IPS DF 6.9 (cell line): ENCODE measurements around the gene DIP2B.

ENCODE experiments used
- DNase-seq: peaks from one replicate; pipeline ENCODE4 v3.0.0-alpha.2; 2013; ENCODE audit warnings: low read depth, low spot score
- H3K27ac ChIP-seq: one replicate; pipeline ENCODE4 v1.5.1; 2013; ENCODE audit warnings: low read length, control low read depth
- H3K27me3 ChIP-seq: 2 replicates; pipeline ENCODE4 v1.6.1; 2013; ENCODE audit warnings: mild to moderate bottlenecking, low read length; ENCODE audit not compliant: control insufficient read depth, insufficient read depth
- H3K36me3 ChIP-seq: 2 replicates; pipeline ENCODE4 v1.6.1; 2013; ENCODE audit warnings: low read length; ENCODE audit not compliant: control insufficient read depth, insufficient read depth
- H3K4me1 ChIP-seq: 2 replicates; pipeline ENCODE4 v1.6.1; 2013; ENCODE audit warnings: low read length; ENCODE audit not compliant: control insufficient read depth, insufficient read depth
- H3K4me3 ChIP-seq: 2 replicates; pipeline ENCODE4 v1.5.1; 2013; ENCODE audit warnings: mild to moderate bottlenecking, low read length
- H3K9me3 ChIP-seq: 2 replicates; pipeline ENCODE4 v1.6.1; 2013; ENCODE audit warnings: low read length, inconsistent platforms; ENCODE audit not compliant: control insufficient read depth, insufficient read depth
- WGBS: extraction: QIAGEN DNeasy Blood & Tissue Kit; methylation state at CpG from one replicate; pipeline ENCODE4 v1.1.7; 2013; ENCODE audit warnings: mixed read lengths, missing lambda C conversion rate; ENCODE audit not compliant: insufficient read length, insufficient coverage; 5-methylcytosine and 5-hydroxymethylcytosine counted together

DIP2B gene

GRCh38 chr12:50650285-50650684 lies 145.5 kb downstream of the DIP2B start:
- Histone ChIP-seq H3K27ac (no peak overlapping the region), H3K4me3 (no peak overlapping the region), H3K4me1 (no peaks in the 10 kb centered on the region), H3K9me3 (no peaks in the 10 kb centered on the region), H3K27me3 (no peaks in the 10 kb centered on the region), H3K36me3 (no peaks in the 10 kb centered on the region)
- DNase-seq, result no peak
- no CpG with 5 or more reads among the region's 3 CpGs for WGBS

- no CpG with 5 or more reads among the region's 5 CpGs for WGBS
- H3K4me3 ChIP-seq, result no peak overlapping the region
- H3K4me1 ChIP-seq, result no peaks in the 10 kb centered on the region
- H3K36me3 ChIP-seq, result no peaks in the 10 kb centered on the region
- DNase-seq, result no peak
- no peak overlapping the region for H3K27ac ChIP-seq
- no peaks in the 10 kb centered on the region for H3K9me3 ChIP-seq
- no peaks in the 10 kb centered on the region for H3K27me3 ChIP-seq
Measured at GRCh38 chr12:50655374-50655921, 150.7 kb downstream of the DIP2B start.

GRCh38 chr12:50659260-50659659 lies 154.5 kb downstream of the DIP2B start:
- no peak overlapping the region for H3K27ac ChIP-seq
- H3K9me3 ChIP-seq, result no peaks in the 10 kb centered on the region
- no peak overlapping the region for H3K4me3 ChIP-seq
- DNase-seq, result no peak
- no peaks in the 10 kb centered on the region for H3K4me1 ChIP-seq
- H3K27me3 ChIP-seq, result no peaks in the 10 kb centered on the region
- WGBS, result no CpG with 5 or more reads among the region's 2 CpGs
- H3K36me3 ChIP-seq, result no peaks in the 10 kb centered on the region

- H3K4me1 ChIP-seq, result no peaks in the 10 kb centered on the region
- H3K36me3 ChIP-seq, result no peaks in the 10 kb centered on the region
- WGBS, result no CpG with 5 or more reads among the region's 6 CpGs
- no peaks in the 10 kb centered on the region for H3K9me3 ChIP-seq
- no peaks in the 10 kb centered on the region for H3K27me3 ChIP-seq
- H3K27ac ChIP-seq, result no peak overlapping the region
- no peak overlapping the region for H3K4me3 ChIP-seq
- no peak for DNase-seq
Measured at GRCh38 chr12:50659690-50660424, 155.1 kb downstream of the DIP2B start.

- no peak for DNase-seq
- Histone ChIP-seq H3K27me3 (no peaks in the 10 kb centered on the region), H3K4me3 (no peak overlapping the region), H3K27ac (no peak overlapping the region), H3K36me3 (no peaks in the 10 kb centered on the region), H3K9me3 (no peaks in the 10 kb centered on the region), H3K4me1 (no peaks in the 10 kb centered on the region)
- no CpG with 5 or more reads among the region's 2 CpGs for WGBS
Measured at GRCh38 chr12:50660425-50660822, 155.6 kb downstream of the DIP2B start.

- Histone ChIP-seq H3K36me3 (no peaks in the 10 kb centered on the region), H3K27me3 (no peaks in the 10 kb centered on the region), H3K4me3 (no peak overlapping the region), H3K27ac (no peak overlapping the region), H3K9me3 (no peaks in the 10 kb centered on the region), H3K4me1 (no peaks in the 10 kb centered on the region)
- WGBS, result no CpG with 5 or more reads among the region's 7 CpGs
- no peak for DNase-seq
Measured at GRCh38 chr12:50661300-50662115, 156.7 kb downstream of the DIP2B start.

GRCh38 chr12:50662116-50662510 lies 157.3 kb downstream of the DIP2B start:
- DNase-seq, result no peak
- no peaks in the 10 kb centered on the region for H3K4me1 ChIP-seq
- no peaks in the 10 kb centered on the region for H3K36me3 ChIP-seq
- H3K9me3 ChIP-seq, result no peaks in the 10 kb centered on the region
- no peak overlapping the region for H3K27ac ChIP-seq
- no peaks in the 10 kb centered on the region for H3K27me3 ChIP-seq
- no CpG with 5 or more reads among the region's 1 CpG for WGBS
- H3K4me3 ChIP-seq, result no peak overlapping the region

GRCh38 chr12:50665170-50665569 lies 160.4 kb downstream of the DIP2B start:
- H3K9me3 ChIP-seq, result no peaks in the 10 kb centered on the region
- no peaks in the 10 kb centered on the region for H3K36me3 ChIP-seq
- H3K4me1 ChIP-seq, result no peaks in the 10 kb centered on the region
- no peak overlapping the region for H3K4me3 ChIP-seq
- H3K27ac ChIP-seq, result no peak overlapping the region
- no CpG with 5 or more reads among the region's 5 CpGs for WGBS
- DNase-seq, result no peak
- no peaks in the 10 kb centered on the region for H3K27me3 ChIP-seq

- DNase-seq, result no peak
- Histone ChIP-seq H3K27me3 (no peaks in the 10 kb centered on the region), H3K4me1 (no peaks in the 10 kb centered on the region), H3K36me3 (no peaks in the 10 kb centered on the region), H3K27ac (no peak overlapping the region), H3K9me3 (no peaks in the 10 kb centered on the region), H3K4me3 (no peak overlapping the region)
- no CpG with 5 or more reads among the region's 1 CpG for WGBS
Measured at GRCh38 chr12:50665609-50666008, 160.8 kb downstream of the DIP2B start.

- no peak overlapping the region for H3K4me3 ChIP-seq
- no peak for DNase-seq
- H3K36me3 ChIP-seq, result no peaks in the 10 kb centered on the region; the same call in 1 of the 2 replicates
- no peaks in the 10 kb centered on the region for H3K27me3 ChIP-seq
- no CpG with 5 or more reads among the region's 1 CpG for WGBS
- no peaks in the 10 kb centered on the region for H3K9me3 ChIP-seq
- H3K4me1 ChIP-seq, result no peaks in the 10 kb centered on the region
- no peak overlapping the region for H3K27ac ChIP-seq
Measured at GRCh38 chr12:50666023-50666422, 161.2 kb downstream of the DIP2B start.
